Lower lobe of right lung (tissue), 2 donors: ENCODE data around the gene SLC30A1. TPM values are rescaled to one million over a fixed set of nuclear protein-coding genes. Genes with fewer than 3 reads are reported as not detected.
"Not testable (repeated sequence)": the region's sequence is repeated elsewhere in the genome, so short reads cannot be mapped to it uniquely, and the experiment has no call there.

ENCODE experiments used
- ATAC-seq, 2 donors: fragments of 200-7000 bp; cut with Tn5 transposase; one replicate each; pipeline ENCODE4 v1.9.1; 2020 to 2022; ENCODE audit warnings: mild to moderate bottlenecking in 2 of 2, moderate library complexity in 2 of 2
- DNase-seq: peaks from one replicate; pipeline ENCODE4 v3.0.0-alpha.2; 2020
- H3K27ac ChIP-seq: fragments of 200-600 bp; one replicate; pipeline ENCODE4 v1.8.0; 2022
- H3K27me3 ChIP-seq: fragments of 200-600 bp; one replicate; pipeline ENCODE4 v1.8.0; 2022; ENCODE audit warnings: low read depth
- H3K36me3 ChIP-seq: fragments of 200-600 bp; one replicate; pipeline ENCODE4 v1.8.0; 2022; ENCODE audit warnings: mild to moderate bottlenecking
- H3K4me1 ChIP-seq: fragments of 200-600 bp; one replicate; pipeline ENCODE4 v1.8.0; 2022
- H3K4me3 ChIP-seq: fragments of 200-600 bp; one replicate; pipeline ENCODE4 v1.8.0; 2022; ENCODE audit warnings: mild to moderate bottlenecking
- H3K9me3 ChIP-seq: fragments of 200-600 bp; one replicate; pipeline ENCODE4 v1.8.0; 2022
- intact Hi-C: fragments of 100-400 bp; cut with DNase I; formaldehyde crosslinking; loops from one replicate; pipeline ENCODE4 v1.11.0; 2022
- total RNA-seq: library from RNA; stranded (reverse); fragmentation: NEBNext Ultra II Directional; extraction: Animal tissue kit (Norgen Biotek cat#: 25700); gene quantifications from one replicate; pipeline ENCODE4 v1.2.1, GENCODE V29; 2021
- TF ChIP-seq, protein P1 (sequence below): fragments of 200-600 bp; IDR thresholded peaks from one replicate; pipeline ENCODE4 v1.8.0; 2022; ENCODE audit warnings: antibody characterized with exemption, mild to moderate bottlenecking
- donor health status: DM: no; HTN: yes; CAD: no; lungs with severe emphysema.

The SLC30A1 gene
- total RNA-seq, 1 donor from 2014 or later = 14.8 TPM

GRCh38 chr1:211547710-211548109 is 31.3 kb downstream of the SLC30A1 start:
- DNase-seq (no peak), ATAC-seq (no peak)
- no peaks in the 10 kb centered on the region for H3K4me1 ChIP-seq
- intact Hi-C loops = no loop called here
- no peak overlapping the region for H3K4me3 ChIP-seq
- H3K9me3 ChIP-seq = no peaks in the 10 kb centered on the region
- H3K36me3 ChIP-seq = no peaks in the 10 kb centered on the region
- TF ChIP-seq, protein P1, sequence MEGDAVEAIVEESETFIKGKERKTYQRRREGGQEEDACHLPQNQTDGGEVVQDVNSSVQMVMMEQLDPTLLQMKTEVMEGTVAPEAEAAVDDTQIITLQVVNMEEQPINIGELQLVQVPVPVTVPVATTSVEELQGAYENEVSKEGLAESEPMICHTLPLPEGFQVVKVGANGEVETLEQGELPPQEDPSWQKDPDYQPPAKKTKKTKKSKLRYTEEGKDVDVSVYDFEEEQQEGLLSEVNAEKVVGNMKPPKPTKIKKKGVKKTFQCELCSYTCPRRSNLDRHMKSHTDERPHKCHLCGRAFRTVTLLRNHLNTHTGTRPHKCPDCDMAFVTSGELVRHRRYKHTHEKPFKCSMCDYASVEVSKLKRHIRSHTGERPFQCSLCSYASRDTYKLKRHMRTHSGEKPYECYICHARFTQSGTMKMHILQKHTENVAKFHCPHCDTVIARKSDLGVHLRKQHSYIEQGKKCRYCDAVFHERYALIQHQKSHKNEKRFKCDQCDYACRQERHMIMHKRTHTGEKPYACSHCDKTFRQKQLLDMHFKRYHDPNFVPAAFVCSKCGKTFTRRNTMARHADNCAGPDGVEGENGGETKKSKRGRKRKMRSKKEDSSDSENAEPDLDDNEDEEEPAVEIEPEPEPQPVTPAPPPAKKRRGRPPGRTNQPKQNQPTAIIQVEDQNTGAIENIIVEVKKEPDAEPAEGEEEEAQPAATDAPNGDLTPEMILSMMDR = no peak
- no peak overlapping the region for H3K27ac ChIP-seq
- H3K27me3 ChIP-seq = no peaks in the 10 kb centered on the region

GRCh38 chr1:211546543-211546942 is 32.4 kb downstream of the SLC30A1 start:
- Histone ChIP-seq H3K27ac (no peak overlapping the region), H3K9me3 (no peaks in the 10 kb centered on the region), H3K27me3 (no peaks in the 10 kb centered on the region), H3K4me1 (peaks cover 7% of the 10 kb centered on the region), H3K36me3 (no peaks in the 10 kb centered on the region), H3K4me3 (no peak overlapping the region)
- no peak for ATAC-seq
- TF ChIP-seq, protein P1 = no peak
- intact Hi-C loops = no loop called here
- DNase-seq = no peak

DNA sequence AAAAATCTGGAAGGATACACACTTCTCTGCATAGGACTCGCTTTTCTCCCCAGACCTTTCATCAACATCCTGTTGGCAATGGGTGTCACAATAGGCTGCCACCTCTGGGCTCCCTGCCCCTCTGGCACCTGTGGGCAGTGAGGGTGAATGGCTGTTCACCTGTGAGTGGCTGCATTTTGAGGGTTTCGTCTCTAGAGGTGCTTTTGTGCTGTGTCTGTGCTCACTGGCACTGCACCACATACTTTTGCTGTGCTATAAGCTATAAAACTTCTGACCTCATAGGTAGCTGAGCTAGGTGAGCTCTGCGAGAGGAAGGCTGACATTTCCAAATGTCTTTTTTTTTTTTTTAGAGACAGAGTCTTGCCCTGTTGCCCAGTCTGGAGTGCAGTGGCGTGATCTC is 35.9 kb downstream of the SLC30A1 start:
- H3K4me1 ChIP-seq = peaks cover 7% of the 10 kb centered on the region
- no peaks in the 10 kb centered on the region for H3K36me3 ChIP-seq
- ATAC-seq (peak in 1 of 2 donors; percentile 29), DNase-seq (no peak)
- no peaks in the 10 kb centered on the region for H3K27me3 ChIP-seq
- TF ChIP-seq, protein P1 = no peak
- no peak overlapping the region for H3K27ac ChIP-seq
- intact Hi-C loops = no loop called here
- H3K4me3 ChIP-seq = no peak overlapping the region
- no peaks in the 10 kb centered on the region for H3K9me3 ChIP-seq

DNA sequence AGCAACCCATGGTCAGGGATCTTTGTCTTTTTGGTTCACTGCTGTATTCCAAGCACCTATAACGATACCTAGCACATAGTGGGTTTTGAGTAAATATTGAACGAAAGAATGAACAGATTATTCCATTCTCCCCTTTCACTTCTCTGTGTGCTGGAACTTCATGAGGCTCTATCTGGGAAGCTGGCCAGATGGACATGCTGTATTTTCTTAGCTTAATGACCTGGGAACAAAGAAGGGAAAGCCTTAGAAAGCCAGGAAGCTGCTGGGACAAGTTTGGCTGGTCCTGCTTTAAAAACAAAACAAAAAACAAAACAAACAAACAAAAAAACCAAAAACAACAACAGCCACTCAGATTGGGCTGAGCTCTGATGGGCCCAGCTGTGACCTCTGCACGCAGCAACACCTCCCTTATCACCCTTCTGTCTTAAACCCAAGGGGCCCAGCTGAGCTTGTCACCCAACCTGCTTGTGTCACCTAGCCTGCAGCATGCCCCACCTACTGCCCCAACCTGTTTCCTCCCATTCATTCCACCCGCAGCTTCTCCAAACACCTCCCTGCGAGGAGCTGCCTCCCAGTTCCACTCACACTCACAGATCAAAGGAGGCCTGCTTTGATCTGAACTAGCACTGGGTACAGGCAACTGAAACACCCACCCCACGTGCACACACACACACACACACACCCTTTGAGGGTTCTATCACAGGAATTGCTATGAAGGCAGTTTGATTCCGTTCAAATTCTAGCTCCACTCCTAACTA is 37.1 kb downstream of the SLC30A1 start:
- Histone ChIP-seq H3K36me3 (no peaks in the 10 kb centered on the region), H3K9me3 (no peaks in the 10 kb centered on the region), H3K4me3 (no peak overlapping the region), H3K27ac (no peak overlapping the region), H3K4me1 (peaks cover 7% of the 10 kb centered on the region), H3K27me3 (no peaks in the 10 kb centered on the region)
- ATAC-seq (peak in 1 of 2 donors; percentile 21), DNase-seq (no peak)
- TF ChIP-seq, protein P1 = no peak
- intact Hi-C loops = no loop called here

DNA sequence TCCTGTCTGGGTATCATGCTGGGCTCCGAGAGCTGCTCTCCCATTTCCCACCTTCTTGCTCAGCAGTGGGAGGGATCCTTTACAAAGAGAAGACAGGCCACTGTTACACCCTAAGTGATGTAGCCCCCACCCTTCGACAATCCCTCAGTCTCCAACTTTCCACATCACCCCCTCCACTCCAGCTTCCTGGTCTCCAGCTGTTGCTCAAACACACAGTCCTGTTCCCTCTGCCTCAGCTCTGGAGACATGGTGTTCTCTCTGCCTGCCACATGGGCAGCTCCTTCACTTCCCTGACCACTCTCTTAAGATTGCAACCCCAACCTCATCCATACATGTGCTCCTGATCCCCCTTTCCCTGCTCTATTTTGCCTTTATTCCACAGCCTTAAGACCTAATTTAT is 37.7 kb downstream of the SLC30A1 start:
- ATAC-seq (peak in 1 of 2 donors; percentile 18), DNase-seq (no peak)
- intact Hi-C loops = no loop called here
- TF ChIP-seq, protein P1 = no peak
- H3K4me1 ChIP-seq = peaks cover 7% of the 10 kb centered on the region
- H3K9me3 ChIP-seq = no peaks in the 10 kb centered on the region
- no peaks in the 10 kb centered on the region for H3K36me3 ChIP-seq
- H3K4me3 ChIP-seq = no peak overlapping the region
- H3K27me3 ChIP-seq = no peaks in the 10 kb centered on the region
- H3K27ac ChIP-seq = no peak overlapping the region

DNA sequence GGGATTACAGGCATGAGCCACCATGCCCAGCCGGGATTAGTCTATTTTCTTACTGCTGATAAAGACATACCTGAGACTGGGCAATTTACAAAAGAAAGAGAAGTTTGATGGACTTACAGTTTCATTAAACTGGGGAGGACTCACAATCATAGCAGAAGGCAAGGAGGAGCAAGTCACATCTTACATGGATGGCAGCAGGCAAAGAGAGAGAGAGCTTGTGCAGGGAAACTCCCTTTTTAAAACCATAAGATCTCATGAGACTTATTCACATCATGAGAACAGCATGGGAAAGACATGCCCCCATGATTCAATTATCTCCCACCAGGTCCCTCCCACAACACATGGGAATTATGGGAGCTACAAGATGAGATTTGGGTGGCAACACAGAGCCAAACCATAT is 38.1 kb downstream of the SLC30A1 start:
- H3K27ac ChIP-seq, DNase-seq, intact Hi-C loops, H3K36me3 ChIP-seq, H3K9me3 ChIP-seq, H3K4me3 ChIP-seq, H3K4me1 ChIP-seq, H3K27me3 ChIP-seq, ATAC-seq: not testable (repeated sequence)
